Kidney tubule cell (primary cell): ENCODE measurements around the gene P2RY2.
"Not testable (repeated sequence)": the region's sequence is repeated elsewhere in the genome, so short reads cannot be mapped to it uniquely, and the experiment has no call there.

Source experiments
- DNase-seq: peaks from one replicate; pipeline ENCODE4 v3.0.0-alpha.2; 2018; ENCODE audit warnings: low spot score

P2RY2 gene

GRCh38 chr11:73188301-73188700 lies 29.8 kb upstream of the P2RY2 start:
- DNase-seq = no peak

GRCh38 chr11:73189315-73189714 lies 28.8 kb upstream of the P2RY2 start:
- DNase-seq = no peak

DNA sequence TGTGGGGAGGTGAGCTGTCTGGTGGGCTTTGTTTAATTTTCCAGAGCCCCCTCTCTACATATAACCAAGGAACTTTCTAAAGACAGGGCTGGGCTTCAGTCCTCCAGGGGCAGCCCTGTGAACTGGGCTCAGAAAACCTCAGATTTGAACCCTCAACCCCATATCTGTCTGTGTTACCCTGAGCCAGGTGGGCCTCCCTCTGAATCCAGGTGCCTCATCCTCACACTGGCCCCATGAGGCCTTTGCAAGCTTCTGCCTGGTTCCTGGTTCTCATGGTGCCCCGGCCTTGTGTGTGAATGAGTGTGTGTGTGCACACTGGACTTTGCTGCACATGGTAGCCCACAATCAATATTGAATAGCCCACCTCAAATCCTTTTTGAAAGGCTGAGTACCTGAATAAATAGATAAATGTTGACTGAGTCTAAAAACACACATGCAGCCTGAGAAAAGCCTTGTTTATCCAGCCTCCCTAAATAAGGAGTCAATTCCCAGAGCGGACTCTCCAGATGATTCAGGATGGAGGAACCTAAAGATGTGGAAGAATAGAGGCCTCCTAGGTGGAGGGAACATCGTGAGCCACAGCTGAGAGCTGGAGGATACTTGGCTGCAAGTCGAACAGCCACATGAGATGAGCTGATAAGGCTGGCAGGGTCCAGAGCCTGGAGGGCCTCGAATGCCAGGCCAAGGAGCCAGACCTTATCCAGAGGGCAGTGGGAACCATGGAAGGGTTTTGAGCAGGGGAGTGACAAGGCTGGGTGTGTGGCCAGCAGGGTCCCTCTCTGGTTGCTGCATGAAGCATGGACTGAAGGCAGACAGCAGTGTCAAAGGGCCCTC lies 28.1 kb upstream of the P2RY2 start:
- no peak for DNase-seq

GRCh38 chr11:73190557-73190885 lies 27.6 kb upstream of the P2RY2 start:
- no peak for DNase-seq

- DNase-seq = no peak
Measured at GRCh38 chr11:73191151-73191550, 26.9 kb upstream of the P2RY2 start.

- DNase-seq = peak; percentile 92
Measured at GRCh38 chr11:73192272-73192671, 25.8 kb upstream of the P2RY2 start.

DNA sequence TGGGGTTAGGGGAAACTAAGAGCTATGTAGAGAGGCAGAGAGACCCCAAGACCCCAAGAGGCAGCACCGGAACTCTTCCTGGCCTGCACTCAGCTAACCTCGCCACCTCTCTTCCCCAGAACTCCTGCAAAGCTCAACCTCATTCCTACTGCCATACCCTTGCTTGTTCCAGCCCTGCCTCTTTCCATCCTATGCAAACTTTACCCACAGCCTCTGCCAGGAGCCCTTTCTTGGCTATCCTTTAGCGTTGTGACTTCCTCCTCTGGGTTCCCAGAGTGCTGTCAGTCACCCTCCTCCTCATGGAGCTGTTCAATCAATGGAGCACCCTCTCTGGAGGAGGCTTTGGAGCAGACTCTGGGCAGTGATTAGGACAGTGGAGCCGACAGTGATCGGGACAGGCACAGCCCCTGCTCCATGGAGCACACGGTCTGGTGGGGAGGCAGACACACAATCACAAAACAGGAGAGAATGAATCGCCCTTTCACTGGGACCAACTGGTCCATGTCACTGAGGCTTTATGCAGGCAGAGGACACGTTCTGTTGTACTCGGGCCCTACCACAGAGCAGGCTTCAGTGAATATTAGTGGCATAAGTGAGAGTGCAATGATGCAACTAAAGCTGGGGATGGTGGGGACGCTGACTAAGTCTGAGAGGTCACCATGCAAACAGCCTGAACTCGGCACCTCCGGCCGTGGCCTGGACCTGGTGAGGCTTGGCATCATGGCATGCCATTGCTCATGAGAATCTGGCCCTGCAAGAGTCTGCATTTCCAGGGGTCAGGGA lies 24.6 kb upstream of the P2RY2 start:
- DNase-seq = peak; percentile 81

DNA sequence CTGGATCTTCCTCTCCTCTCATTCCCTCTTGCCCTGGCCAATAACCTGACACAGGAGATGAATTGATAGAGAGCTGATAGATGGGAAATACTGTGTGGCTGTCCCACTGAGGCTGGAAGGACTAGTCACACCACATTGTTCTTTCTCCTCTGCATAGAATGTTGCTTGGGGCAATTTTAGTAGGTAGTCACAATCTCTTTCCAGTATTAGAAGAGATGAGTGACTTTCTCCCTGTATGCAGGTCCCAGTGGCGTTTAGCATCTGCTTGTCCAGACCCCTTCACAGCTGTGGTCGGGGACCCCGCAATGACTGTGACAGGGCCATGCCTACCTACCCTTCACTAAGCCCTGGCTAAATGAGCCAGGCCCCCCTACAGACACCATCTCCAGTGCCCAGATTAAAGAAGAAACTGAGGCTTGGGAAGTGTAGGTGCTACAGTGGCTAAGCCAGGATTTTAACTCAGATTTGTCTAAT lies 24.0 kb upstream of the P2RY2 start:
- no peak for DNase-seq

- DNase-seq = peak; percentile 91
Measured at GRCh38 chr11:73194593-73194992, 23.5 kb upstream of the P2RY2 start.

- peak; percentile 97 for DNase-seq
Measured at GRCh38 chr11:73195191-73196007, 22.7 kb upstream of the P2RY2 start.

DNA sequence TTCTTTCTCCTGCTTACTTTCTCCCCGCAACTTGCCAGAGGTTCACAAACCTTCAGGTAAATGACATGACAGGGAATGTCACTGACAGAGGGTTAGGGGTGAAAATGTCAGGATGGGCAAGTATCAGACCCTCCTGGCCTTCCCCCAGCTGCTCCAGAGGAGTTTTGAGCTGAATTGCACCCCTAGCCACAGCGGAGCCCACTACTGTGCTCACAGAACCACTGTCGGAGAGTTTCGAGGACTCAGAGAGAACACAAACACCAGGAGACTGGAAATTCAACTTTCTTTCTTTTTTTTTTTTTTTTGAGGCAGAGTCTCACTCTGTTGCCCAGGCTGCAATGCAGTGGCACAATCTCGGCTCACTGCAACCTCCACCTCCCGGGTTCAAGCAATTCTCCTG lies 21.5 kb upstream of the P2RY2 start:
- no peak for DNase-seq

DNA sequence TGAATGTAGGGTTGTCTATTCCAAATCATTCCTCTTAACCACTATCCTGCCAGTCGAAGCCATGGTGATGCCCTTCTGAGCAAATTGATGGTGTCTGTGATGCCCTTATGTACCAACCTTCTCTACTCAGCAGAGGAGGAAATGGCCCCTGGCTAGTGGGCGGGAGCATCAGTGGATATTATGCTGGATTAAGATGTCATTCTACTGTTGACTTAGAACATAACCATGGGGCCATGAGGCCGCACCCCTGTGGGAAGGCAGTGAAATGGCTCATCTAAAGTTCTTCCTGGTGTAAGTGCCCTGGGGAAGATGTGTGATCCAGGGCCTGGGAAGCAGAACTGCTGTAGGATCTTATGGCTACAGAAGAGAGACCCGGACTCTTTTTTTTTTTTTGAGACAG lies 20.7 kb upstream of the P2RY2 start:
- peak; percentile 33 for DNase-seq

- not testable (repeated sequence) for DNase-seq
Measured at GRCh38 chr11:73197787-73198186, 20.3 kb upstream of the P2RY2 start.

- peak; percentile 72 for DNase-seq
Measured at GRCh38 chr11:73198677-73199076, 19.4 kb upstream of the P2RY2 start.

DNA sequence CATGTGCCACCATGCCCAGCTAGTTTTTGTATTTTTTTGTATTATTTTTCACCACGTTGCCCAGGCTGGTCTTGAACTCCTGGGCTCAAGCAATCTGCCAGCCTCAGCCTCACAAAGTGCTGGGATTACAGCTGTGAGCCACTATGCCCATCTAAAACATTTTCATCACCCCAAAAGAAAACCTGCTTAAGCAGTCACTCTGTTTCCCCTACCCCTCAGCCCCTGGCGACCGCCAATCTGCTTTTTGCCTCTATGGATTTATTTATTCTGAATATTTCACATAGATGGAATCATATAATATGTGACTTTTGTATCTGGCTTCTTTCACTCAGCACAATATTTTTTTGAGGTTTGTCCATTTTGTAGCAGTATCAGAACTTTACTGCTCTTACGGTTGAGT lies 18.6 kb upstream of the P2RY2 start:
- no peak for DNase-seq

DNA sequence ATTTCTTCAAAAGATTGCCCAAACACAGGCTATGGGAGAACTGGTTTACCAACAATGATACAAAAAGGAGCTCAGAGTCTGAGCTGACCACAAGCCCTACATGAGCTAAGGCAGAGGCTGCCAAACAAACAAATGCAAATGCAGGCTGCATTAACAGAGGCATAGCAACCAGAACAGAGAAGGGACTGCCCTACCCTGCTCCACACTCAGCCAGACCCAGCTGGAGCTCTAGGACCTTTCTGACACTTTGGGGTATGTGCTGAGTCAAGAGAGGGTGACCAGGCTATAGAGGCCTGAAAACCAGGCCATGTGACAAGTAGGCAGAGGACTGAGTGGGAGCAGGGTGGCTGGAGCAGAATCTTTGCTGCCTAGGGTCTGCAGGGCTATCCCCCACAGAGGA lies 17.8 kb upstream of the P2RY2 start:
- no peak for DNase-seq

DNA sequence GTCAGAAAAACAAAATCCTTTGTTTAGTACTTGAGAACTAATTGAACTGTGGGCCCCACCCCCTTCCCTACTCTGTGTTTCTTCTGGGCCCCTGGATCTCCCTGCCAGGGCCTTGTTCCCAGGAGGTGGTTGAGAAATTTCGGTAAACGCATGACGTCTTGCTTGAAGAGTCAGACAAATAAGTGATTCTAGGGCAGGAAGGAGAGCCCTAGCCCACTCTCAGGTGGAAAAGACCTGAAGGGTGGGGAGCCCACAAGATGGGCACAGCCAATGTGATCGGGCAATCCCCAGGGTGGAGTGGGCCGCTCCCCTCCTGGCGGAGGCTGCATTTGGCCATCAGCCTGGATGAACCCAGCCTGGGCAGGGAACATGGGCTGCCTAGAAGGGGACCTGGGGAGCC lies 16.8 kb upstream of the P2RY2 start:
- no peak for DNase-seq

GRCh38 chr11:73201888-73202780 lies 15.9 kb upstream of the P2RY2 start:
- DNase-seq = no peak

- no peak for DNase-seq
Measured at GRCh38 chr11:73203322-73203721, 14.8 kb upstream of the P2RY2 start.

DNA sequence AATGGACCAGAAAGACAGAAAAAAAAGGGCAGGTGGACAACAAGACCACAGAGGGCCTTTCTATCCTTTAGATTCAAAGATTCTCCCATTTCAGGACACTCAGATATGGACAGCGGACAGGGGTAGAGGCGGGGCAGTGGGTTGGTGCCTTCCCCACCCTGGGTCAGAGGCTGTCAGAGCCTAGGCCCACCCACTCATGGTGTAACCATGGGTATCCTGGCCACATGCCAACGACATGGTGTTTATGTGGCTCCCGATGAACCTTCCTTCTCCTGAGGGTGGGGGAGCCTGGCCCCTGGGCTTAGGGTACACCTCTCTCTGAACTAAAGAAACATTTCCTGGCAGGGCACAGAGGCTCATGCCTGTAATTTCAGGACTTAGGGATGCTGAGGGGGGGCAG lies 14.3 kb upstream of the P2RY2 start:
- no peak for DNase-seq

DNA sequence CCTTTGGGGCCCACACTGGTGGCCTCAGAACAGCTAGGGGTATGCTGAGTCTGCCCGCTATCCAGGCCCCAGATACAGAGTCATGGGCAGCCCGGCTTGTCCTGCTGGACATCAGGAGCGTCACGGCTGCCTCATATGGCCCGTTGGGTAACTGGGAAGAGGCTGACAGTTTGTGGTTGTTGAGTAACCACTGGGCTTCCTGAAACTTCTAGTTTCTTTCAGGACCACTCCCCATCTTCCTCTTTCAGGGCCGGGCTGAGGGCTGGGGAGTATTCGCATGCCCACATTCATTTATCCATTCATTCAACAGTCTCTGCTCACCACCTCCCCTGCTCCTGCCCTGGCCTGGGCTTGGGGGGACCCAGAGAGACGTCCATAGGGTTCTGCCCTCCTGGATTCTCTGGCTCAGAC lies 13.4 kb upstream of the P2RY2 start:
- DNase-seq = no peak
